ENCODE results near the gene MACROD1. TPM values are rescaled to one million over a fixed set of nuclear protein-coding genes. Genes with fewer than 3 reads are reported as not detected.
"Not testable (repeated sequence)": the region's sequence is repeated elsewhere in the genome, so short reads cannot be mapped to it uniquely, and the experiment has no call there.

The MACROD1 gene
- total and polyA plus RNA-seq, 9 of the 15 experiments (the other 6 are each of a cell fraction or from before 2014, with no cell fraction given): 1.1 to 60.0 (median 26.4) TPM

GRCh38 chr11:64162769-64163168, 3.1 kb downstream of the MACROD1 start:
- H3K27me3 ChIP-seq (ENCODE audit: control insufficient read depth in 2 of 2, insufficient read depth in 2 of 2, low read length in 2 of 2); intact Hi-C loops (cut with micrococcal nuclease); CTCF ChIA-PET (ENCODE audit: low intra/inter-chr PET ratio); H3K27ac ChIP-seq (ENCODE audit: extremely low read depth, low read depth, low read length); H3K9me3 ChIP-seq (replicated peaks; ENCODE audit: control insufficient read depth, insufficient read depth, low read depth, low read length); FAIRE-seq; BruUV-seq (replicated peaks); H4K20me1 ChIP-seq (replicated peaks; ENCODE audit: control insufficient read depth, insufficient read depth, low read length); H3K9me1 ChIP-seq (ENCODE audit: control insufficient read depth, insufficient read depth, low read length); in situ Hi-C loops (cut with MboI); DNase-seq (ENCODE audit: extremely low read depth in 1 of 4, low spot score in 3 of 4); H3K9ac ChIP-seq (ENCODE audit: insufficient read depth in 1 of 2, low read depth in 2 of 2, low read length in 2 of 2); H3K4me2 ChIP-seq (ENCODE audit: insufficient read depth, low read length); ATAC-seq; H2AFZ ChIP-seq (ENCODE audit: low read depth, low read length); H3K4me3 ChIP-seq: not testable (repeated sequence)
- peaks cover 6 to 29% of the 10 kb centered on the region in 2 experiments; a peak in 3 of 5 replicates for H3K4me1 ChIP-seq (replicated peaks in 1 of 2; ENCODE audit: control insufficient read depth in 2 of 2, insufficient read depth in 2 of 2, low read length in 2 of 2)
- POLR2A ChIA-PET: interaction anchor here (0.6 kb wide), 1 partner anchor 32 kb away, joined by 4 read pairs; no protein-coding TSS in a partner anchor
- WGBS (ENCODE audit: insufficient coverage, low coverage, missing lambda C conversion rate): 89% methylated on average over 11 of the region's 16 CpGs
- peaks cover 19% of the 10 kb centered on the region; the same call in 2 of the 3 replicates for H3K36me3 ChIP-seq (ENCODE audit: control insufficient read depth, insufficient read depth, low read length)
- H3K79me2 ChIP-seq (ENCODE audit: control insufficient read depth, insufficient read depth, low read length): peaks cover 57% of the 10 kb centered on the region
- TF ChIP-seq FOSL1 (tag; conservative IDR thresholded peaks at IDR 0.05): peak; percentile 32; the same call in 1 of the 2 replicates

- FAIRE-seq: no peak
- in situ Hi-C loops (cut with MboI): no loop called here
- BruUV-seq (replicated peaks): no TSS peak
- Histone ChIP-seq H3K27me3 (ENCODE audit: control insufficient read depth in 2 of 2, insufficient read depth in 2 of 2, low read length in 2 of 2) (no peaks in the 10 kb centered on the region), H3K4me1 (replicated peaks in 1 of 2; ENCODE audit: control insufficient read depth in 2 of 2, insufficient read depth in 2 of 2, low read length in 2 of 2) (peaks cover 6 to 30% of the 10 kb centered on the region in 2 experiments; a peak in 3 of 5 replicates), H3K36me3 (ENCODE audit: control insufficient read depth, insufficient read depth, low read length) (peaks cover 16% of the 10 kb centered on the region; the same call in 1 of the 3 replicates), H4K20me1 (replicated peaks; ENCODE audit: control insufficient read depth, insufficient read depth, low read length) (no peaks in the 10 kb centered on the region; the same call in 1 of the 2 replicates), H3K9me1 (ENCODE audit: control insufficient read depth, insufficient read depth, low read length) (no peaks in the 10 kb centered on the region), H3K9ac (ENCODE audit: insufficient read depth in 1 of 2, low read depth in 2 of 2, low read length in 2 of 2) (no peak overlapping the region), H2AFZ (ENCODE audit: low read depth, low read length) (no peak overlapping the region), H3K27ac (ENCODE audit: extremely low read depth, low read depth, low read length) (no peak overlapping the region), H3K4me2 (ENCODE audit: insufficient read depth, low read length) (no peak overlapping the region), H3K79me2 (ENCODE audit: control insufficient read depth, insufficient read depth, low read length) (peaks cover 39% of the 10 kb centered on the region), H3K4me3 (no peak overlapping the region), H3K9me3 (replicated peaks; ENCODE audit: control insufficient read depth, insufficient read depth, low read depth, low read length) (0 out of 2 replicates have a peak, but pooled peaks cover 2% of the 10 kb centered on the region)
- ATAC-seq: no peak
- intact Hi-C loops (cut with micrococcal nuclease): no loop called here
- ChIA-PET CTCF (ENCODE audit: low intra/inter-chr PET ratio) (no interaction called here), POLR2A (no interaction called here)
- WGBS (ENCODE audit: insufficient coverage, low coverage, missing lambda C conversion rate): 94% methylated on average over 9 of the region's 10 CpGs
- no peak for DNase-seq (ENCODE audit: extremely low read depth in 1 of 4, low spot score in 3 of 4)
- TF ChIP-seq SMARCB1 (IDR thresholded peaks at IDR 0.05; ENCODE audit: insufficient read length, low read depth) (no peak), ZNF146 (CRISPR knock-in tag; IDR thresholded peaks at IDR 0.05; ENCODE audit: unreplicated experiment) (peak; percentile 99), ZBTB49 (CRISPR knock-in tag; IDR thresholded peaks at IDR 0.05; ENCODE audit: borderline replicate concordance) (no peak), RBM25 (IDR thresholded peaks at IDR 0.05; ENCODE audit: low read depth, low read length, severe bottlenecking) (peak; percentile 19), CBX8 (IDR thresholded peaks at IDR 0.05; ENCODE audit: borderline replicate concordance, extremely low read depth, low read depth, low read length, poor library complexity, severe bottlenecking) (no peak), BCOR (IDR thresholded peaks at IDR 0.05) (peak; percentile 66), KDM1A (IDR thresholded peaks at IDR 0.05) (0 out of 4 replicates have a peak, but pooled peaks of 1 of the 2 experiments have one; percentile 37), HINFP (tag; conservative IDR thresholded peaks at IDR 0.05; ENCODE audit: low read depth) (no peak)
Measured at GRCh38 chr11:64161037-64161436, 4.9 kb downstream of the MACROD1 start.
